SK-N-SH treated with all-trans-retinoic acid at 6 μM for 48 hours (cell line): ENCODE data around the gene SYCN.

Experiments
- ATAC-seq: fragments of 200-7000 bp; cut with Tn5 transposase; 3 replicates; pipeline ENCODE4 v1.9.1; 2020; ENCODE audit warnings: mild to moderate bottlenecking, moderate library complexity
- ARNTL ChIP-seq: fragments of 450-650 bp; formaldehyde crosslinking; IDR thresholded peaks from 2 replicates; pipeline ENCODE4 v1.5.0; 2020; ENCODE audit warnings: low read depth, mild to moderate bottlenecking, moderate library complexity, borderline replicate concordance
- BACH2 ChIP-seq: fragments of 250-450 bp; sonication (Bioruptor Pico); IDR thresholded peaks from 2 replicates; pipeline ENCODE4 v1.9.0; 2021; ENCODE audit warnings: mild to moderate bottlenecking, borderline replicate concordance
- CSDC2 ChIP-seq: fragments of 250-450 bp; sonication (Bioruptor Pico); IDR thresholded peaks from 2 replicates; pipeline ENCODE4 v1.5.0; 2020; ENCODE audit warnings: mild to moderate bottlenecking, moderate library complexity
- ESRRG ChIP-seq: fragments of 250-450 bp; sonication (Bioruptor Pico); IDR thresholded peaks from 2 replicates; pipeline ENCODE4 v1.6.1; 2021; ENCODE audit warnings: mild to moderate bottlenecking
- ISL1 ChIP-seq: fragments of 250-450 bp; sonication (Bioruptor Pico); IDR thresholded peaks from 2 replicates; pipeline ENCODE4 v2.1.2; 2022; ENCODE audit warnings: mild to moderate bottlenecking, moderate library complexity
- OSR1 ChIP-seq: fragments of 250-450 bp; sonication (Bioruptor Pico); IDR thresholded peaks from 2 replicates; pipeline ENCODE4 v1.8.0; 2022; ENCODE audit warnings: moderate library complexity, mild to moderate bottlenecking, inconsistent platforms
- PPARA ChIP-seq: fragments of 250-450 bp; sonication (Bioruptor Pico); IDR thresholded peaks from 2 replicates; pipeline ENCODE4 v1.5.0; 2020; ENCODE audit warnings: mild to moderate bottlenecking, borderline replicate concordance
- RARB ChIP-seq: fragments of 250-450 bp; sonication (Bioruptor Pico); IDR thresholded peaks from 2 replicates; pipeline ENCODE4 v1.8.0; 2021; ENCODE audit warnings: mild to moderate bottlenecking, moderate library complexity
- SNAI2 ChIP-seq: fragments of 250-450 bp; sonication (Bioruptor Pico); IDR thresholded peaks from 2 replicates; pipeline ENCODE4 v1.5.0; 2020; ENCODE audit warnings: mild to moderate bottlenecking, moderate library complexity
- TCF4 ChIP-seq: fragments of 250-450 bp; sonication (Bioruptor Pico); IDR thresholded peaks from 2 replicates; pipeline ENCODE4 v1.8.0; 2021; ENCODE audit warnings: mild to moderate bottlenecking, moderate library complexity, borderline replicate concordance
- TOX ChIP-seq: fragments of 250-450 bp; sonication (Bioruptor Pico); IDR thresholded peaks from 2 replicates; pipeline ENCODE4 v1.8.0; 2021; ENCODE audit warnings: mild to moderate bottlenecking, moderate library complexity, borderline replicate concordance
- ZC3H10 ChIP-seq: fragments of 250-450 bp; sonication (Bioruptor Pico); IDR thresholded peaks from 2 replicates; pipeline ENCODE4 v1.5.1; 2021; ENCODE audit warnings: mild to moderate bottlenecking, moderate library complexity
- ZFP3 ChIP-seq: fragments of 250-450 bp; sonication (Bioruptor Pico); IDR thresholded peaks from 2 replicates; pipeline ENCODE4 v1.5.0; 2020; ENCODE audit warnings: mild to moderate bottlenecking, moderate library complexity
- ZFP30 ChIP-seq: fragments of 450-650 bp; formaldehyde crosslinking; IDR thresholded peaks from 2 replicates; pipeline ENCODE4 v1.5.0; 2022; ENCODE audit warnings: mild to moderate bottlenecking, moderate library complexity
- ZNF565 ChIP-seq: fragments of 450-650 bp; formaldehyde crosslinking; conservative IDR thresholded peaks from 2 replicates; pipeline ENCODE4 v1.5.0; 2020; ENCODE audit warnings: low read depth, mild to moderate bottlenecking, moderate library complexity
- TF ChIP-seq, protein P1 (sequence below): fragments of 250-450 bp; sonication (Bioruptor Pico); IDR thresholded peaks from 2 replicates; pipeline ENCODE4 v1.8.0; 2020; ENCODE audit warnings: mild to moderate bottlenecking, moderate library complexity, borderline replicate concordance
- TF ChIP-seq, protein P2 (sequence below): fragments of 250-450 bp; sonication (Bioruptor Pico); IDR thresholded peaks from 2 replicates; pipeline ENCODE4 v1.8.0; 2021; ENCODE audit warnings: low read depth, mild to moderate bottlenecking, moderate library complexity, borderline replicate concordance
- TF ChIP-seq, protein P3 (sequence below): fragments of 250-450 bp; sonication (Bioruptor Pico); IDR thresholded peaks from 2 replicates; pipeline ENCODE4 v1.5.1; 2021; ENCODE audit warnings: mild to moderate bottlenecking, moderate library complexity
- TF ChIP-seq, protein P4 (sequence below): fragments of 250-450 bp; sonication (Bioruptor Pico); IDR thresholded peaks from 2 replicates; pipeline ENCODE4 v1.5.0; 2020; ENCODE audit warnings: mild to moderate bottlenecking, moderate library complexity

Gene SYCN

DNA sequence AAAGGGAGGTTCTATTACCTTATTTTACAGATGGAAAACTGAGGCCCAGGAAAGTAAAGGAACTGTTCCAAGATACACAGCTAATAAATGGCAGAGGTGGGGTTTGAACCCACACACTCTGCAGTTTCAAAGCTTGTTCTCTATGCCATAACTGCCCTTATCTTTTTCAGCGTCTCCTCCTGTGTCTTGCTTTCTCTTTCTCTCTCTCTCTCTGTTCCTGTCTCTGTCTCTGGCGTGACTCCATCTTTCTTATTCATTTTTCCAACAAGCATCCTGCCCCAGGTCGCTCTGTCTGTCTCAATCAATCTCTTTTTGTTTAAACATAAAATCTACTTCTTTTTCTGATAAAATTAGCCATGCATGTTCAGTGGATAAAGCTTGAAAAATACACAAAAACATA is 47.8 kb upstream of the SYCN start (continued):
- TF ChIP-seq, protein P1, sequence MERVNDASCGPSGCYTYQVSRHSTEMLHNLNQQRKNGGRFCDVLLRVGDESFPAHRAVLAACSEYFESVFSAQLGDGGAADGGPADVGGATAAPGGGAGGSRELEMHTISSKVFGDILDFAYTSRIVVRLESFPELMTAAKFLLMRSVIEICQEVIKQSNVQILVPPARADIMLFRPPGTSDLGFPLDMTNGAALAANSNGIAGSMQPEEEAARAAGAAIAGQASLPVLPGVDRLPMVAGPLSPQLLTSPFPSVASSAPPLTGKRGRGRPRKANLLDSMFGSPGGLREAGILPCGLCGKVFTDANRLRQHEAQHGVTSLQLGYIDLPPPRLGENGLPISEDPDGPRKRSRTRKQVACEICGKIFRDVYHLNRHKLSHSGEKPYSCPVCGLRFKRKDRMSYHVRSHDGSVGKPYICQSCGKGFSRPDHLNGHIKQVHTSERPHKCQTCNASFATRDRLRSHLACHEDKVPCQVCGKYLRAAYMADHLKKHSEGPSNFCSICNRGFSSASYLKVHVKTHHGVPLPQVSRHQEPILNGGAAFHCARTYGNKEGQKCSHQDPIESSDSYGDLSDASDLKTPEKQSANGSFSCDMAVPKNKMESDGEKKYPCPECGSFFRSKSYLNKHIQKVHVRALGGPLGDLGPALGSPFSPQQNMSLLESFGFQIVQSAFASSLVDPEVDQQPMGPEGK (CRISPR knock-in tag): no peak

GRCh38 chr19:39251081-39251480 is 47.0 kb upstream of the SYCN start:
- TF ChIP-seq ZNF565 (CRISPR knock-in tag) (no peak), ZFP30 (no peak), BACH2 (CRISPR knock-in tag) (no peak), OSR1 (no peak), TCF4 (CRISPR knock-in tag) (no peak), ISL1 (CRISPR knock-in tag) (no peak), ESRRG (CRISPR knock-in tag) (no peak), TOX (CRISPR knock-in tag) (no peak), ARNTL (CRISPR knock-in tag) (no peak), ZC3H10 (CRISPR knock-in tag) (no peak), CSDC2 (CRISPR knock-in tag) (no peak)
- TF ChIP-seq, protein P1 (CRISPR knock-in tag): no peak
- TF ChIP-seq, protein P2, sequence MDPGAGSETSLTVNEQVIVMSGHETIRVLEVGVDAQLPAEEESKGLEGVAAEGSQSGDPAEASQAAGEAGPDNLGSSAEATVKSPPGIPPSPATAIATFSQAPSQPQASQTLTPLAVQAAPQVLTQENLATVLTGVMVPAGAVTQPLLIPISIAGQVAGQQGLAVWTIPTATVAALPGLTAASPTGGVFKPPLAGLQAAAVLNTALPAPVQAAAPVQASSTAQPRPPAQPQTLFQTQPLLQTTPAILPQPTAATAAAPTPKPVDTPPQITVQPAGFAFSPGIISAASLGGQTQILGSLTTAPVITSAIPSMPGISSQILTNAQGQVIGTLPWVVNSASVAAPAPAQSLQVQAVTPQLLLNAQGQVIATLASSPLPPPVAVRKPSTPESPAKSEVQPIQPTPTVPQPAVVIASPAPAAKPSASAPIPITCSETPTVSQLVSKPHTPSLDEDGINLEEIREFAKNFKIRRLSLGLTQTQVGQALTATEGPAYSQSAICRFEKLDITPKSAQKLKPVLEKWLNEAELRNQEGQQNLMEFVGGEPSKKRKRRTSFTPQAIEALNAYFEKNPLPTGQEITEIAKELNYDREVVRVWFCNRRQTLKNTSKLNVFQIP (CRISPR knock-in tag): no peak
- TF ChIP-seq, protein P3, sequence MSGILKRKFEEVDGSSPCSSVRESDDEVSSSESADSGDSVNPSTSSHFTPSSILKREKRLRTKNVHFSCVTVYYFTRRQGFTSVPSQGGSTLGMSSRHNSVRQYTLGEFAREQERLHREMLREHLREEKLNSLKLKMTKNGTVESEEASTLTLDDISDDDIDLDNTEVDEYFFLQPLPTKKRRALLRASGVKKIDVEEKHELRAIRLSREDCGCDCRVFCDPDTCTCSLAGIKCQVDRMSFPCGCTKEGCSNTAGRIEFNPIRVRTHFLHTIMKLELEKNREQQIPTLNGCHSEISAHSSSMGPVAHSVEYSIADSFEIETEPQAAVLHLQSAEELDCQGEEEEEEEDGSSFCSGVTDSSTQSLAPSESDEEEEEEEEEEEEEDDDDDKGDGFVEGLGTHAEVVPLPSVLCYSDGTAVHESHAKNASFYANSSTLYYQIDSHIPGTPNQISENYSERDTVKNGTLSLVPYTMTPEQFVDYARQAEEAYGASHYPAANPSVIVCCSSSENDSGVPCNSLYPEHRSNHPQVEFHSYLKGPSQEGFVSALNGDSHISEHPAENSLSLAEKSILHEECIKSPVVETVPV: no peak
- no peak for ATAC-seq

GRCh38 chr19:39248806-39249205 is 44.7 kb upstream of the SYCN start, which contains the start of gene IFNL4:
TSS of gene IFNL4 (minus strand) at chr19:39248856.
- ATAC-seq: no peak
- no peak for TF ChIP-seq CSDC2 (CRISPR knock-in tag)
- no peak for TF ChIP-seq SNAI2 (CRISPR knock-in tag)
- TF ChIP-seq ZC3H10 (CRISPR knock-in tag): no peak
- no peak for TF ChIP-seq RARB (CRISPR knock-in tag)
- TF ChIP-seq TCF4 (CRISPR knock-in tag): no peak
- no peak for TF ChIP-seq ESRRG (CRISPR knock-in tag)

- no peak for ATAC-seq
- TF ChIP-seq ISL1 (CRISPR knock-in tag): no peak
- TF ChIP-seq ZC3H10 (CRISPR knock-in tag): no peak
- no peak for TF ChIP-seq PPARA (CRISPR knock-in tag)
- TF ChIP-seq, protein P3: no peak
- no peak for TF ChIP-seq ZFP30
- TF ChIP-seq CSDC2 (CRISPR knock-in tag): no peak
- no peak for TF ChIP-seq ESRRG (CRISPR knock-in tag)
- TF ChIP-seq ZFP3 (CRISPR knock-in tag): no peak
- TF ChIP-seq, protein P4, sequence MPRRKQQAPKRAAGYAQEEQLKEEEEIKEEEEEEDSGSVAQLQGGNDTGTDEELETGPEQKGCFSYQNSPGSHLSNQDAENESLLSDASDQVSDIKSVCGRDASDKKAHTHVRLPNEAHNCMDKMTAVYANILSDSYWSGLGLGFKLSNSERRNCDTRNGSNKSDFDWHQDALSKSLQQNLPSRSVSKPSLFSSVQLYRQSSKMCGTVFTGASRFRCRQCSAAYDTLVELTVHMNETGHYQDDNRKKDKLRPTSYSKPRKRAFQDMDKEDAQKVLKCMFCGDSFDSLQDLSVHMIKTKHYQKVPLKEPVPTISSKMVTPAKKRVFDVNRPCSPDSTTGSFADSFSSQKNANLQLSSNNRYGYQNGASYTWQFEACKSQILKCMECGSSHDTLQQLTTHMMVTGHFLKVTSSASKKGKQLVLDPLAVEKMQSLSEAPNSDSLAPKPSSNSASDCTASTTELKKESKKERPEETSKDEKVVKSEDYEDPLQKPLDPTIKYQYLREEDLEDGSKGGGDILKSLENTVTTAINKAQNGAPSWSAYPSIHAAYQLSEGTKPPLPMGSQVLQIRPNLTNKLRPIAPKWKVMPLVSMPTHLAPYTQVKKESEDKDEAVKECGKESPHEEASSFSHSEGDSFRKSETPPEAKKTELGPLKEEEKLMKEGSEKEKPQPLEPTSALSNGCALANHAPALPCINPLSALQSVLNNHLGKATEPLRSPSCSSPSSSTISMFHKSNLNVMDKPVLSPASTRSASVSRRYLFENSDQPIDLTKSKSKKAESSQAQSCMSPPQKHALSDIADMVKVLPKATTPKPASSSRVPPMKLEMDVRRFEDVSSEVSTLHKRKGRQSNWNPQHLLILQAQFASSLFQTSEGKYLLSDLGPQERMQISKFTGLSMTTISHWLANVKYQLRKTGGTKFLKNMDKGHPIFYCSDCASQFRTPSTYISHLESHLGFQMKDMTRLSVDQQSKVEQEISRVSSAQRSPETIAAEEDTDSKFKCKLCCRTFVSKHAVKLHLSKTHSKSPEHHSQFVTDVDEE (CRISPR knock-in tag): no peak
- no peak for TF ChIP-seq ZNF565 (CRISPR knock-in tag)
- TF ChIP-seq, protein P1 (CRISPR knock-in tag): no peak
- TF ChIP-seq ARNTL (CRISPR knock-in tag): no peak
- no peak for TF ChIP-seq TCF4 (CRISPR knock-in tag)
Measured at GRCh38 chr19:39247701-39248664, 43.9 kb upstream of the SYCN start.
